GM23338 (cell line): ENCODE measurements around the gene VPS39. TPM values are rescaled to one million over a fixed set of nuclear protein-coding genes. Genes with fewer than 3 reads are reported as not detected.

Source experiments
- ATAC-seq: fragments of 200-7000 bp; cut with Tn5 transposase; 3 replicates; pipeline ENCODE4 v1.9.1; 2020
- DNase-seq: peaks from one replicate; pipeline ENCODE4 v3.0.0-alpha.2; 2015; ENCODE audit warnings: low spot score
- H2AFZ ChIP-seq: fragments of 200-600 bp; sonication (generic); 2 replicates; pipeline ENCODE4 v1.8.0; 2016; ENCODE audit warnings: antibody characterized with exemption, mild to moderate bottlenecking, moderate library complexity
- H3F3A ChIP-seq: fragments of 200-600 bp; sonication (generic); replicated peaks from 2 replicates; pipeline ENCODE4 v1.8.0; 2017; ENCODE audit warnings: antibody characterized with exemption, mixed run types, low read depth
- H3K27ac ChIP-seq: fragments of 200-600 bp; sonication (generic); 2 replicates; pipeline ENCODE4 v1.6.1; 2016; ENCODE audit warnings: low read depth
- H3K27me3 ChIP-seq: fragments of 200-600 bp; sonication (generic); 2 replicates; pipeline ENCODE4 v1.8.0; 2016; ENCODE audit warnings: mild to moderate bottlenecking, mixed run types, moderate library complexity; ENCODE audit not compliant: insufficient read depth
- H3K36me3 ChIP-seq: fragments of 200-600 bp; sonication (generic); 2 replicates; pipeline ENCODE4 v1.8.0; 2016; ENCODE audit warnings: mild to moderate bottlenecking; ENCODE audit not compliant: insufficient read depth
- H3K4me1 ChIP-seq: fragments of 200-600 bp; sonication (generic); 2 replicates; pipeline ENCODE4 v1.8.0; 2016; ENCODE audit warnings: mild to moderate bottlenecking, moderate library complexity; ENCODE audit not compliant: insufficient read depth
- H3K4me2 ChIP-seq: fragments of 200-600 bp; sonication (generic); 2 replicates; pipeline ENCODE4 v1.7.1; 2017; ENCODE audit warnings: mixed run types
- H3K4me3 ChIP-seq: fragments of 200-600 bp; sonication (generic); 2 replicates; pipeline ENCODE4 v1.6.1; 2016; ENCODE audit warnings: mixed run types
- H3K79me2 ChIP-seq: fragments of 200-600 bp; sonication (generic); replicated peaks from 2 replicates; pipeline ENCODE4 v1.8.0; 2017; ENCODE audit warnings: mild to moderate bottlenecking; ENCODE audit not compliant: insufficient read depth
- H3K9me2 ChIP-seq: fragments of 200-600 bp; sonication (generic); 2 replicates; pipeline ENCODE4 v1.8.0; 2017; ENCODE audit not compliant: insufficient read depth
- H4K20me1 ChIP-seq: fragments of 200-600 bp; sonication (generic); replicated peaks from 2 replicates; pipeline ENCODE4 v1.8.0; 2017; ENCODE audit warnings: mild to moderate bottlenecking; ENCODE audit not compliant: insufficient read depth
- H3K27ac Mint-ChIP-seq: 2 replicates; pipeline ENCODE4 v1.8.0; 2020; ENCODE audit warnings: inconsistent platforms, mild to moderate bottlenecking, moderate library complexity, mixed read lengths
- H3K27me3 Mint-ChIP-seq: 3 replicates; pipeline ENCODE4 v1.8.0; 2022; ENCODE audit warnings: low read depth, mild to moderate bottlenecking, moderate library complexity, mixed read lengths, inconsistent platforms; ENCODE audit not compliant: insufficient read depth, poor library complexity
- H3K36me3 Mint-ChIP-seq: 3 replicates; pipeline ENCODE4 v1.8.0; 2021; ENCODE audit warnings: low read depth, mild to moderate bottlenecking, inconsistent platforms, moderate library complexity, mixed read lengths
- H3K4me1 Mint-ChIP-seq: 3 replicates; pipeline ENCODE4 v1.8.0; 2020; ENCODE audit warnings: mild to moderate bottlenecking, inconsistent platforms, mixed read lengths
- H3K4me3 Mint-ChIP-seq: 3 replicates; pipeline ENCODE4 v1.8.0; 2021; ENCODE audit warnings: moderate library complexity, mild to moderate bottlenecking, inconsistent platforms, mixed read lengths
- H3K9me3 Mint-ChIP-seq: 3 replicates; pipeline ENCODE4 v1.8.0; 2020; ENCODE audit warnings: moderate library complexity, mild to moderate bottlenecking, inconsistent platforms, mixed read lengths
- EZH2phosphoT487 ChIP-seq: fragments of 200-600 bp; sonication (generic); IDR thresholded peaks from one replicate; pipeline ENCODE4 v1.8.1; 2018; ENCODE audit warnings: antibody characterized with exemption; ENCODE audit not compliant: unreplicated experiment
- JUNB ChIP-seq: IDR thresholded peaks from one replicate; pipeline ENCODE4 v1.6.1; 2016; ENCODE audit warnings: antibody characterized with exemption; ENCODE audit not compliant: unreplicated experiment
- NANOG ChIP-seq: IDR thresholded peaks from 2 replicates; pipeline ENCODE4 v1.6.1; 2016; ENCODE audit warnings: antibody characterized with exemption, borderline replicate concordance
- POLR2AphosphoS5 ChIP-seq: IDR thresholded peaks from 2 replicates; pipeline ENCODE4 v1.6.1; 2016; ENCODE audit warnings: antibody characterized with exemption, low read depth
- REST ChIP-seq: IDR thresholded peaks from one replicate; pipeline ENCODE4 v1.6.1; 2018; ENCODE audit warnings: antibody characterized with exemption; ENCODE audit not compliant: unreplicated experiment
- STAT1 ChIP-seq: IDR thresholded peaks from one replicate; pipeline ENCODE4 v1.6.1; 2016; ENCODE audit warnings: antibody characterized with exemption; ENCODE audit not compliant: unreplicated experiment
- ZNF114 ChIP-seq: fragments of 250-450 bp; sonication (Bioruptor Pico); IDR thresholded peaks from 2 replicates; pipeline ENCODE4 v1.5.0; 2020; ENCODE audit warnings: mild to moderate bottlenecking, moderate library complexity
- ZNF331 ChIP-seq: fragments of 250-450 bp; sonication (Bioruptor Pico); IDR thresholded peaks from 2 replicates; pipeline ENCODE4 v1.5.0; 2020; ENCODE audit warnings: low read depth, mild to moderate bottlenecking, moderate library complexity
- polyA plus RNA-seq: library from polyadenylated mRNA; unstranded; fragments of >200 nt; fragmentation: Nextera tagmentation; extraction: Ambion mirVana; gene quantifications from 2 replicates; pipeline ENCODE4 v1.2.1, GENCODE V29; 2016
- total RNA-seq: library from RNA; depleted of rRNA; stranded (reverse); fragments of >200 nt; shearing (Covaris generic); gene quantifications from 2 replicates; pipeline ENCODE4 v1.2.3, GENCODE V29; 2014
- TF ChIP-seq, protein P1 (sequence below): IDR thresholded peaks from 2 replicates; pipeline ENCODE4 v1.6.1; 2016; ENCODE audit warnings: antibody characterized with exemption
- TF ChIP-seq, protein P2 (sequence below), 2 experiments: fragments of 200-600 bp in 1 of 2; sonication (generic) in 1 of 2; conservative IDR thresholded peaks; 2 replicates each; pipeline versions ENCODE4 v1.5.1 to v1.6.1; 2016 to 2017; ENCODE audit warnings: antibody characterized with exemption in 2 of 2, low read depth in 2 of 2, mild to moderate bottlenecking in 2 of 2, moderate library complexity in 1 of 2
- TF ChIP-seq, protein P3 (sequence below): fragments of 250-450 bp; sonication (Bioruptor Pico); IDR thresholded peaks from 2 replicates; pipeline ENCODE4 v1.5.0; 2020; ENCODE audit warnings: mild to moderate bottlenecking, moderate library complexity

The VPS39 gene
- total and polyA plus RNA-seq, 2 experiments from 2014 or later = 14.9 to 45.1 TPM

DNA sequence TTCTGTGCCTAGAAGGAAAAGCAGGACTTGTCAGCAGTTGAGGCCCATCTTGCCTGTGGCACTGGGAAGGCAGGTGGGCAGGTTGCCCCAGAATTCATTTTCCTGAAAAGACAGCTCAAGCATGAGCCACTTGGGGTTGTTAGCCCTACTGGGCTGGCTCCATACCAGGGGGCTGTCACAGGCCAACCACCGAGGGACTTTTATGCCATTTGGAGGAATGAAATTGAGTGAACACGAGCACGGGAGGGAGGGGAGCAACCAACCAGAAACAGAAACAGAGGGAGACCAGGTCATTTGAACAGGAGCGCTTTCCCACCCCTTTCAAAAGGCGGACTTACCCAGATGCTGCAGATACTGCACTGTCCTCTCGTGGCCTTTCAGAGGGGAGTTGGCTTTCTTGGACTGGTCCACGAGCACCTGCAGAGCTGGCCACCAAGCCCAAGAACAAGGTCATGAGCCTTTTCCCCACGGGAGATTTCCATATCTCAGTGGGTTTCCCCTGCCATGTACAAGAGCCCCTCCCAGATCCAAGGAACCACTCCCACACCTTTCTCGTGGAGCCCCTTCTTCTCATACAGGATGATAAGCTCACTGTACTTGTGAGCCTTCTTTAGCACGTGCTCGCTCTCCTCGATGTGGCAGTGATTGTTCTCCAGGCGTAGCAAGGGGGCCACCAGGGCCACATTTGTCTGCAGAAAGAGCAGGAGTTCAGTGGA is 41.7 kb downstream of the VPS39 start:
- TF ChIP-seq ZNF114 (CRISPR knock-in tag) (no peak), POLR2AphosphoS5 (no peak), NANOG (no peak), ZNF331 (no peak), REST (no peak), EZH2phosphoT487 (no peak), JUNB (no peak), STAT1 (no peak)
- TF ChIP-seq, protein P1, sequence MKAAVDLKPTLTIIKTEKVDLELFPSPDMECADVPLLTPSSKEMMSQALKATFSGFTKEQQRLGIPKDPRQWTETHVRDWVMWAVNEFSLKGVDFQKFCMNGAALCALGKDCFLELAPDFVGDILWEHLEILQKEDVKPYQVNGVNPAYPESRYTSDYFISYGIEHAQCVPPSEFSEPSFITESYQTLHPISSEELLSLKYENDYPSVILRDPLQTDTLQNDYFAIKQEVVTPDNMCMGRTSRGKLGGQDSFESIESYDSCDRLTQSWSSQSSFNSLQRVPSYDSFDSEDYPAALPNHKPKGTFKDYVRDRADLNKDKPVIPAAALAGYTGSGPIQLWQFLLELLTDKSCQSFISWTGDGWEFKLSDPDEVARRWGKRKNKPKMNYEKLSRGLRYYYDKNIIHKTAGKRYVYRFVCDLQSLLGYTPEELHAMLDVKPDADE = no peak
- TF ChIP-seq, protein P2, sequence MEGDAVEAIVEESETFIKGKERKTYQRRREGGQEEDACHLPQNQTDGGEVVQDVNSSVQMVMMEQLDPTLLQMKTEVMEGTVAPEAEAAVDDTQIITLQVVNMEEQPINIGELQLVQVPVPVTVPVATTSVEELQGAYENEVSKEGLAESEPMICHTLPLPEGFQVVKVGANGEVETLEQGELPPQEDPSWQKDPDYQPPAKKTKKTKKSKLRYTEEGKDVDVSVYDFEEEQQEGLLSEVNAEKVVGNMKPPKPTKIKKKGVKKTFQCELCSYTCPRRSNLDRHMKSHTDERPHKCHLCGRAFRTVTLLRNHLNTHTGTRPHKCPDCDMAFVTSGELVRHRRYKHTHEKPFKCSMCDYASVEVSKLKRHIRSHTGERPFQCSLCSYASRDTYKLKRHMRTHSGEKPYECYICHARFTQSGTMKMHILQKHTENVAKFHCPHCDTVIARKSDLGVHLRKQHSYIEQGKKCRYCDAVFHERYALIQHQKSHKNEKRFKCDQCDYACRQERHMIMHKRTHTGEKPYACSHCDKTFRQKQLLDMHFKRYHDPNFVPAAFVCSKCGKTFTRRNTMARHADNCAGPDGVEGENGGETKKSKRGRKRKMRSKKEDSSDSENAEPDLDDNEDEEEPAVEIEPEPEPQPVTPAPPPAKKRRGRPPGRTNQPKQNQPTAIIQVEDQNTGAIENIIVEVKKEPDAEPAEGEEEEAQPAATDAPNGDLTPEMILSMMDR (conservative IDR thresholded peaks at IDR 0.05; ENCODE audit: low read depth in 2 of 2) = no peak
- TF ChIP-seq, protein P3, sequence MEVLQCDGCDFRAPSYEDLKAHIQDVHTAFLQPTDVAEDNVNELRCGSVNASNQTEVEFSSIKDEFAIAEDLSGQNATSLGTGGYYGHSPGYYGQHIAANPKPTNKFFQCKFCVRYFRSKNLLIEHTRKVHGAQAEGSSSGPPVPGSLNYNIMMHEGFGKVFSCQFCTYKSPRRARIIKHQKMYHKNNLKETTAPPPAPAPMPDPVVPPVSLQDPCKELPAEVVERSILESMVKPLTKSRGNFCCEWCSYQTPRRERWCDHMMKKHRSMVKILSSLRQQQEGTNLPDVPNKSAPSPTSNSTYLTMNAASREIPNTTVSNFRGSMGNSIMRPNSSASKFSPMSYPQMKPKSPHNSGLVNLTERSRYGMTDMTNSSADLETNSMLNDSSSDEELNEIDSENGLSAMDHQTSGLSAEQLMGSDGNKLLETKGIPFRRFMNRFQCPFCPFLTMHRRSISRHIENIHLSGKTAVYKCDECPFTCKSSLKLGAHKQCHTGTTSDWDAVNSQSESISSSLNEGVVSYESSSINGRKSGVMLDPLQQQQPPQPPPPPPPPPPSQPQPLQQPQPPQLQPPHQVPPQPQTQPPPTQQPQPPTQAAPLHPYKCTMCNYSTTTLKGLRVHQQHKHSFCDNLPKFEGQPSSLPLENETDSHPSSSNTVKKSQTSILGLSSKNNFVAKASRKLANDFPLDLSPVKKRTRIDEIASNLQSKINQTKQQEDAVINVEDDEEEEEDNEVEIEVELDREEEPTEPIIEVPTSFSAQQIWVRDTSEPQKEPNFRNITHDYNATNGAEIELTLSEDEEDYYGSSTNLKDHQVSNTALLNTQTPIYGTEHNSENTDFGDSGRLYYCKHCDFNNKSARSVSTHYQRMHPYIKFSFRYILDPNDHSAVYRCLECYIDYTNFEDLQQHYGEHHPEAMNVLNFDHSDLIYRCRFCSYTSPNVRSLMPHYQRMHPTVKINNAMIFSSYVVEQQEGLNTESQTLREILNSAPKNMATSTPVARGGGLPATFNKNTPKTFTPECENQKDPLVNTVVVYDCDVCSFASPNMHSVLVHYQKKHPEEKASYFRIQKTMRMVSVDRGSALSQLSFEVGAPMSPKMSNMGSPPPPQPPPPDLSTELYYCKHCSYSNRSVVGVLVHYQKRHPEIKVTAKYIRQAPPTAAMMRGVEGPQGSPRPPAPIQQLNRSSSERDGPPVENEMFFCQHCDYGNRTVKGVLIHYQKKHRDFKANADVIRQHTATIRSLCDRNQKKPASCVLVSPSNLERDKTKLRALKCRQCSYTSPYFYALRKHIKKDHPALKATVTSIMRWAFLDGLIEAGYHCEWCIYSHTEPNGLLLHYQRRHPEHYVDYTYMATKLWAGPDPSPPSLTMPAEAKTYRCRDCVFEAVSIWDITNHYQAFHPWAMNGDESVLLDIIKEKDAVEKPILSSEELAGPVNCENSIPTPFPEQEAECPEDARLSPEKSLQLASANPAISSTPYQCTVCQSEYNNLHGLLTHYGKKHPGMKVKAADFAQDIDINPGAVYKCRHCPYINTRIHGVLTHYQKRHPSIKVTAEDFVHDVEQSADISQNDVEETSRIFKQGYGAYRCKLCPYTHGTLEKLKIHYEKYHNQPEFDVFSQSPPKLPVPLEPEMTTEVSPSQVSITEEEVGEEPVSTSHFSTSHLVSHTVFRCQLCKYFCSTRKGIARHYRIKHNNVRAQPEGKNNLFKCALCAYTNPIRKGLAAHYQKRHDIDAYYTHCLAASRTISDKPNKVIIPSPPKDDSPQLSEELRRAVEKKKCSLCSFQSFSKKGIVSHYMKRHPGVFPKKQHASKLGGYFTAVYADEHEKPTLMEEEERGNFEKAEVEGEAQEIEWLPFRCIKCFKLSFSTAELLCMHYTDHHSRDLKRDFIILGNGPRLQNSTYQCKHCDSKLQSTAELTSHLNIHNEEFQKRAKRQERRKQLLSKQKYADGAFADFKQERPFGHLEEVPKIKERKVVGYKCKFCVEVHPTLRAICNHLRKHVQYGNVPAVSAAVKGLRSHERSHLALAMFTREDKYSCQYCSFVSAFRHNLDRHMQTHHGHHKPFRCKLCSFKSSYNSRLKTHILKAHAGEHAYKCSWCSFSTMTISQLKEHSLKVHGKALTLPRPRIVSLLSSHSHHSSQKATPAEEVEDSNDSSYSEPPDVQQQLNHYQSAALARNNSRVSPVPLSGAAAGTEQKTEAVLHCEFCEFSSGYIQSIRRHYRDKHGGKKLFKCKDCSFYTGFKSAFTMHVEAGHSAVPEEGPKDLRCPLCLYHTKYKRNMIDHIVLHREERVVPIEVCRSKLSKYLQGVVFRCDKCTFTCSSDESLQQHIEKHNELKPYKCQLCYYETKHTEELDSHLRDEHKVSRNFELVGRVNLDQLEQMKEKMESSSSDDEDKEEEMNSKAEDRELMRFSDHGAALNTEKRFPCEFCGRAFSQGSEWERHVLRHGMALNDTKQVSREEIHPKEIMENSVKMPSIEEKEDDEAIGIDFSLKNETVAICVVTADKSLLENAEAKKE (CRISPR knock-in tag) = no peak
- no peaks in the 10 kb centered on the region for H3K27me3 ChIP-seq
- no peak overlapping the region for H3K27ac ChIP-seq
- H2AFZ ChIP-seq = no peak overlapping the region
- no peaks in the 10 kb centered on the region for H3F3A ChIP-seq
- H3K36me3 ChIP-seq = peaks cover 10% of the 10 kb centered on the region; the same call in 1 of the 2 replicates
- H3K27ac Mint-ChIP-seq = no peak overlapping the region
- no peaks in the 10 kb centered on the region for H3K9me3 Mint-ChIP-seq
- peaks cover 6% of the 10 kb centered on the region for H3K27me3 Mint-ChIP-seq
- H3K9me2 ChIP-seq = no peaks in the 10 kb centered on the region
- ATAC-seq (no peak), DNase-seq (no peak)
- H3K4me2 ChIP-seq = no peak overlapping the region
- H3K79me2 ChIP-seq = no peaks in the 10 kb centered on the region
- H4K20me1 ChIP-seq = no peaks in the 10 kb centered on the region
- no peaks in the 10 kb centered on the region for H3K4me1 Mint-ChIP-seq
- H3K4me3 Mint-ChIP-seq = no peak overlapping the region
- H3K4me3 ChIP-seq = no peak overlapping the region
- no peaks in the 10 kb centered on the region for H3K4me1 ChIP-seq
- peaks cover 71% of the 10 kb centered on the region for H3K36me3 Mint-ChIP-seq
